ENCODE data around the gene IGF1.

The IGF1 gene

GRCh38 chr12:102408487-102409297 lies 71.7 kb downstream of the IGF1 start:
- Histone ChIP-seq H3K9me3 (no peaks in the 10 kb centered on the region), H3K4me1 (ENCODE audit: control insufficient read depth in 1 of 2, insufficient read depth in 1 of 2, low read depth in 1 of 2, low read length in 1 of 2) (no peaks in the 10 kb centered on the region), H3K27ac (no peak overlapping the region), H3K27me3 (no peaks in the 10 kb centered on the region), H3K36me3 (no peaks in the 10 kb centered on the region), H3K4me3 (ENCODE audit: low read depth in 1 of 2, low read length in 1 of 2) (no peak overlapping the region)
- no peak for TF ChIP-seq CTCF (IDR thresholded peaks at IDR 0.05)

GRCh38 chr12:102407776-102408486 lies 72.4 kb downstream of the IGF1 start:
- no peaks in the 10 kb centered on the region for H3K9me3 ChIP-seq
- TF ChIP-seq CTCF (IDR thresholded peaks at IDR 0.05), result no peak
- H3K36me3 ChIP-seq, result no peaks in the 10 kb centered on the region
- H3K4me3 ChIP-seq (ENCODE audit: low read depth in 1 of 2, low read length in 1 of 2), result no peak overlapping the region
- H3K27me3 ChIP-seq, result no peaks in the 10 kb centered on the region
- H3K27ac ChIP-seq, result no peak overlapping the region
- no peaks in the 10 kb centered on the region for H3K4me1 ChIP-seq (ENCODE audit: control insufficient read depth in 1 of 2, insufficient read depth in 1 of 2, low read depth in 1 of 2, low read length in 1 of 2)

- H3K27me3 ChIP-seq, result no peaks in the 10 kb centered on the region
- no peaks in the 10 kb centered on the region for H3K36me3 ChIP-seq
- no peak overlapping the region for H3K27ac ChIP-seq
- H3K9me3 ChIP-seq, result no peaks in the 10 kb centered on the region
- H3K4me1 ChIP-seq (ENCODE audit: control insufficient read depth in 1 of 2, insufficient read depth in 1 of 2, low read depth in 1 of 2, low read length in 1 of 2), result no peaks in the 10 kb centered on the region
- no peak overlapping the region for H3K4me3 ChIP-seq (ENCODE audit: low read depth in 1 of 2, low read length in 1 of 2)
- TF ChIP-seq CTCF (IDR thresholded peaks at IDR 0.05), result no peak
Measured at GRCh38 chr12:102406033-102406584, 74.3 kb downstream of the IGF1 start.

GRCh38 chr12:102401087-102401486 lies 79.3 kb downstream of the IGF1 start:
- H3K27ac ChIP-seq, result no peak overlapping the region
- no peaks in the 10 kb centered on the region for H3K27me3 ChIP-seq
- no peaks in the 10 kb centered on the region for H3K36me3 ChIP-seq
- no peaks in the 10 kb centered on the region for H3K9me3 ChIP-seq
- H3K4me3 ChIP-seq (ENCODE audit: low read depth in 1 of 2, low read length in 1 of 2), result no peak overlapping the region
- no peaks in the 10 kb centered on the region for H3K4me1 ChIP-seq (ENCODE audit: control insufficient read depth in 1 of 2, insufficient read depth in 1 of 2, low read depth in 1 of 2, low read length in 1 of 2)
- no peak for TF ChIP-seq CTCF (IDR thresholded peaks at IDR 0.05)

GRCh38 chr12:102399653-102400052 lies 80.7 kb downstream of the IGF1 start:
- Histone ChIP-seq H3K4me3 (ENCODE audit: low read depth in 1 of 2, low read length in 1 of 2) (no peak overlapping the region), H3K4me1 (ENCODE audit: control insufficient read depth in 1 of 2, insufficient read depth in 1 of 2, low read depth in 1 of 2, low read length in 1 of 2) (no peaks in the 10 kb centered on the region)
- TF ChIP-seq CTCF (IDR thresholded peaks at IDR 0.05), result no peak

More at GRCh38 chr12:102399653-102400052, 80.7 kb downstream of the IGF1 start:
- no peaks in the 10 kb centered on the region for H3K36me3 ChIP-seq
- no peak overlapping the region for H3K27ac ChIP-seq
- H3K9me3 ChIP-seq, result no peaks in the 10 kb centered on the region
- no peaks in the 10 kb centered on the region for H3K27me3 ChIP-seq
